DMS 273 (cell line): ENCODE results near the gene EPB41L4A.
"Not testable (repeated sequence)": the region's sequence is repeated elsewhere in the genome, so short reads cannot be mapped to it uniquely, and the experiment has no call there.

Experiments used
- DNase-seq: peaks from one replicate; lab custom pipeline; 2025; ENCODE audit not compliant: unreplicated experiment; lab: John Stamatoyannopoulos, UW

The EPB41L4A gene

GRCh38 chr5:112403069-112403468, 16.0 kb downstream of the EPB41L4A start:
- DNase-seq = no peak

- no peak for DNase-seq
These were observed 17.2 kb downstream of the EPB41L4A start for GRCh38 chr5:112401924-112402323.

- DNase-seq = no peak
These were observed 21.4 kb downstream of the EPB41L4A start for GRCh38 chr5:112397690-112398089.

DNA sequence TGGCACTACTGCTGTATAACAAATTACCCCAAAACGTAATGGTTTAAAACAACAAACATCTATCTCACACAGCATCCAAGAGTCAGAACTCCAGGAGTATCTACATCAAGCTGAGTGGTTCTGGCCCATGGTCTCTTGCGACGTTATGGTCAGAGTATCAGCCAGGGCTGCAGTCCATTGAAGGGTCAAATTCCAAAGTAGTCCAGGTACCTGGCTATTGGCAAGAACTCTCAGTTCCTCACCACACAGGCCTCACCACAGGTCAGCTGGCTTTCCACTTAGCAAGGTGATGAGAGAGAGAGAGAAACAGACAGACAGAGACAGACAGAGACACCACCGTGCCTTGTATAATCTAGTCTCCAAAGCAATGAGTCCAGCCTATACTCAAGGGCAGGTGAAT, 22.6 kb downstream of the EPB41L4A start:
- DNase-seq = no peak

DNA sequence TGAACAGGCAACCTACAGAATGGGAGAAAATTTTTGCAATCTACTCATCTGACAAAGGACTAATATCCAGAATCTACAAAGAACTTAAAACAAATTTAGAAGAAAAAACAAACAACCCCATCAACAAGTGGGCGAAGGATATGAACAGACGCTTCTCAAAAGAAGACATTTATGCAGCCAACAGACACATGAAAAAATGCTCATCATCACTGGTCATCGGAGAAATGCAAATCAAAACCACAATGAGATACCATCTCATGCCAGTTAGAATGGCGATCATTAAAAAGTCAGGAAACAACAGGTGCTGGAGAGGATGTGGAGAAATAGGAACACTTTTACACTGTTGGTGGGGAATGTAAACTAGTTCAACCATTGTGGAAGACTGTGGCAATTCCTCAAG, 23.8 kb downstream of the EPB41L4A start:
- DNase-seq = not testable (repeated sequence)

GRCh38 chr5:112390327-112390726, 28.8 kb downstream of the EPB41L4A start:
- peak; percentile 3 for DNase-seq

DNA sequence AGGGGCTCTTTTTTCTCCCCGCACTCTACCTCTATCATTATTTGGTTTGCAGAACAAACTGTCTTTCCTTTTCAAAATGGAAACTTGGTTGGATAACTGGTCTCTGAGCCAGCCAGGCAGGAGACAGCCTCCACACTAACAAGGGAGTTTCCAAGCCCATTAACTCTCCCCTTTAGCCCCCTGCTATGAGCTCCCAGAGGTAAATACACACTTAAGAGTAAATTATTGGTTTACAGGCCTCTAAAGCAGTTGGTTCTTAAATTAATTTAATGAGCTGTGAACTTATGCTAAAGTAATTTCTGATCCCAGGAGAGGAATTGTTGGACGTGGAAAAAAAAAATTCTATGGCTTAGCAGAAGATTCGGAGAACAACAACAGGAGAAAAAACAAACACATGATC, 30.3 kb downstream of the EPB41L4A start:
- DNase-seq = no peak

GRCh38 chr5:112388074-112388473, 31.0 kb downstream of the EPB41L4A start:
- no peak for DNase-seq

DNA sequence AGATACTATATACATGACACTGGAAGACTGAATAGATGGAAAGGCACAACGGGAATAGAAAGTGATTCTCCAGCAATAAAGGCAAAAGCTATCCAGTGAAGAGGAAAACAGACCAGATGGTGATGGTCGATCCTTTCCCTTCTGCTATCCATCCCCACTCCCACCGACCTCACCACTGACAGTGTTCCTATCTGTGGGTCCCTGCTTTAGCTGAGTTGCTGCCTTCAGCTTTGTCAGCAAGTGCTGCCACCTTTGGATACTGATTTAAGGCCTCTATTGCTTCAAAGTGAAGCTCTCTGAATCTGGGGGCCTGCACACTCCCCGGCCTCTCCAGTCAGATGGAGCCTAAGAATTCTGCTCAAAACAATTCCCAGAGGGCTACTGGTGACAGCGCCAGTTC, 32.3 kb downstream of the EPB41L4A start:
- DNase-seq = no peak

- DNase-seq = no peak
These were observed 33.1 kb downstream of the EPB41L4A start for GRCh38 chr5:112385969-112386368.

DNA sequence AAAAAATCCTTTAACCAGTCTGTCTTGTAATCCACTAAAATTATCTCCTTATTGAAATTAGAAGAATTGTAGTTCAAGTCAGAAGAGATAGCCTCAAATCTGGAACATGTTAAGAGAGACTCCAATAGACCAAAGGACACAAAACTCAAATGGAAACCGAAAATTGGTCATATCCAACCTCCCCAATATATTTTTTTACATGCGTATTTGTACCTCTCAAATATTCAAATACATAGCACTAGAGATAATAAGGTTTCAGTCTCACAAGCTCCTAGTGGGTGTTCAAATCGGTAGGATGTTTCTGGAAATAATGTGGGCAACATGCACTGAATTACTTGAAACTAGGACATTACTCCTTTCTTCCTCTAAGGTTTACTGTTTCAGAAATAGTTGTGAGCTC, 33.5 kb downstream of the EPB41L4A start:
- no peak for DNase-seq

DNA sequence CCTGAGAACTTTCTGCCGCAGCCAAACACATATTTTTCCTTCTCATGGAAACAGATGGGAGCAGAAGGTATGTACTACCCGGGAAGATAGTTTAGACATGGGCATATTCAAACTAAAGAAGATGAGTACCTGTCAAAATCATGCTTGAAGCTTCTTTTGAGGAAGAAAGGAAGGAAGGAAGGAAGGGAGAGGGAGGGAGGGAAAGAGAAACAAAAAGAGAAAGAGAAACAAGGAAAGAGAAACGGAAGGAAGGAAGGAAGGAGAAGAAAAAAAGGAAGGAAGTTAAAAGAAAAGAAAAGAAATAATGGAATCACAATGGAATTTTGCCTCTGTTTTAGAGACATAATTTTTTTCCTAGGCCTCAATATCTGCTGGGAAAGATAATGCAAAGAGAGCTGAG, 34.6 kb downstream of the EPB41L4A start:
- no peak for DNase-seq

GRCh38 chr5:112382886-112383285, 36.2 kb downstream of the EPB41L4A start:
- no peak for DNase-seq

DNA sequence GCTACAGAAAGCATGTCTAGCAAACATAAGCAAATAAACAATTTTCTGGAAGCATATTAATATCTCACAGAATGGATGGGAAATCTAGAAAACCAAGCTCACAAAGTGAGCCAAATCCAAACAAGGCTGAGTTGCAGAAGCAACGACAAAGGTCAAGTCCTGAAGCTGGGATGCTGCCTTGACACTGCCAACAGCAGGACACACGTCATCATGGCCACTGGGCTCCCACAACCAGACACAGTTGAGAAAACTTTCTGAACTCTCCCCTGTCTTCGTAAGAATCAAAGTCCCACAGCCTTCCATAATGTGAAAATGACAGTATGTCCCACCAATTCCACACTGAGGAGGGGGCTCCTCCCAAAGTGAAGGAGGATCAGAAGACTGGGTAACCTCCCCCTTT, 37.6 kb downstream of the EPB41L4A start:
- DNase-seq = no peak

- no peak for DNase-seq
These were observed 39.3 kb downstream of the EPB41L4A start for GRCh38 chr5:112379542-112380325.

- DNase-seq = peak; percentile 5
These were observed 44.3 kb downstream of the EPB41L4A start for GRCh38 chr5:112374818-112375217.

- DNase-seq = no peak
These were observed 44.7 kb downstream of the EPB41L4A start for GRCh38 chr5:112374356-112374755.

DNA sequence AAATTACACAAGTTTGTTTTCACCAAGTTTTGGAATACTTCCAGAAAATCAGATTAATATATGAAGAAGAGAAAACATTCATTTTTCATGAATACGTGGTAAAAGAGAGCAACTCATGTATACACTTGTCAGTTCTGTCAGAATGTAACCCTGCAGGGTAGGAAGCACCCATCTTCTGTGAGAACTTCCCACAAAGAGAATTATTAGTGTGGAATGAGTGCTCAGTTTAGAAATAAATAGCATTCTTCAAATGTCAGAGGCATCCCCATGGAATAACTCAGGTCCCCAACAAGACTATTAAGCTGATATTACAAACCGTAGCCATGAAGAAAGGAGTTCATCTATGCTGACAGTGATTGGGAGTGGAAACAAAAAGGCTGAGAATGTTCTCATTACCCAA, 45.2 kb downstream of the EPB41L4A start:
- no peak for DNase-seq

DNA sequence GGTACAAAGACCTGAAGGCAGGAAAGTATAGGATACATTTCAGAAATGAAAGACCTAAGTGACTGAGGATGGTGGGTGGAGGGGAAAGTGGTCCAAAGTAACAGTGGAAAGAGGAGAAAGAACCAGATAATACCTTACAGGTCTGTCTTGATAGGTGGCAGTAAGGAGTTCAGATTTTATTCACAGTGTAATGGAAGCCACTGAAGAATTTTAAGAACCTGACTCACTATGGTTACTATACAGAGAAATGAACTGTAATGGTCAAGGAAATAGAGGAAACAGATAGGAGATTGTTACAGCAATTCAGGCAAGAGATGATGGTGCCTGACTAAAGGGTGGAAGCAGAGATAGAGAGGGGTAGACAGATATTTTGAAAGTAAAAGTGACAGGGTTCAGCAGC, 46.5 kb downstream of the EPB41L4A start:
- no peak for DNase-seq

GRCh38 chr5:112371067-112371466, 48.0 kb downstream of the EPB41L4A start:
- no peak for DNase-seq

- DNase-seq = no peak
These were observed 51.7 kb downstream of the EPB41L4A start for GRCh38 chr5:112367400-112367799.

DNA sequence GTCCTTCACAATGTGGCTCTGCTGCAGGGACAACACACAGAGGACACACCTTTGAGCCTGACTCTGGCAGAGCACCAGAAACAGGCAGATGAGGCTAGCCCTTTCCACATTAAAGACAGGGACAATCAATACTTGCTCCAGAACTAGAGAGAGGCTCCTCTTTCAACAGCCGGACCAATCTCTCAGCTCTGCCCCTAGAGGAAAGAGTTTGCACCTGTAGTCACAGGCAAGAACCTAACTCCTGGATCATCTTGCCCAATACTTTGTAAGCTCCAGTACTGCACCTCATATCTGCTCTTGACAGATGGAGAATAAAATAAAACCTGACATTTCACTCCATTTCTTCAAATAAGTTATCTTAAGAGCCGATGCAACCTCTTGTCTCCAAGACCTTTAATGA, 52.1 kb downstream of the EPB41L4A start:
- DNase-seq = peak; percentile 47

- not testable (repeated sequence) for DNase-seq
These were observed 58.3 kb downstream of the EPB41L4A start for GRCh38 chr5:112360740-112361139.
